ENCODE measurements around the gene GARIN5B. TPM values are rescaled to one million over a fixed set of nuclear protein-coding genes. Genes with fewer than 3 reads are reported as not detected.

The GARIN5B gene
- total RNA-seq, 3 donors from 2014 or later: not detected

- no peak for TF ChIP-seq POLR2A (IDR thresholded peaks at IDR 0.05)
- no peak for TF ChIP-seq CTCF (IDR thresholded peaks at IDR 0.05)
- TF ChIP-seq POLR2AphosphoS5 (IDR thresholded peaks at IDR 0.05): no peak
- Histone ChIP-seq H3K27me3 (no peaks in the 10 kb centered on the region), H3K36me3 (no peaks in the 10 kb centered on the region), H3K4me3 (peak overlapping the region; percentile 77 to 89 (median 85)), H3K27ac (peak overlapping the region; percentile 91 to 96), H3K9me3 (no peaks in the 10 kb centered on the region), H3K4me1 (peaks cover 18 to 25% of the 10 kb centered on the region in 2 donors)
- no peak for DNase-seq (ENCODE audit: low spot score in 2 of 2)
- intact Hi-C loops (cut with DNase I; ENCODE audit: low total_unique reads): no loop called here
Measured at GRCh38 chr19:55386493-55386971, 23.5 kb upstream of the GARIN5B start.

- Histone ChIP-seq H3K36me3 (no peaks in the 10 kb centered on the region), H3K27ac (peak within 1 kb of the TSS; percentile 91 to 96), H3K4me3 (peak within 1 kb of the TSS; percentile 77 to 89 (median 85)), H3K9me3 (no peaks in the 10 kb centered on the region), H3K4me1 (peaks cover 18 to 25% of the 10 kb centered on the region in 2 donors), H3K27me3 (no peaks in the 10 kb centered on the region)
- DNase-seq (ENCODE audit: low spot score in 2 of 2): peak; percentile 98 to 99
- TF ChIP-seq POLR2AphosphoS5 (IDR thresholded peaks at IDR 0.05) (peak; percentile 99 to 100 (median 100)), POLR2A (IDR thresholded peaks at IDR 0.05) (peak; percentile 96), CTCF (IDR thresholded peaks at IDR 0.05) (no peak)
- intact Hi-C loops (cut with DNase I; ENCODE audit: low total_unique reads): no loop called here
Measured at GRCh38 chr19:55385724-55386492, 22.8 kb upstream of the GARIN5B start, which contains the start of gene RPL28. TSS of gene RPL28 (plus strand) at chr19:55385932. CDS start at chr19:55386358, 426 bp downstream.

- Histone ChIP-seq H3K4me1 (peaks cover 18 to 25% of the 10 kb centered on the region in 2 donors), H3K27me3 (no peaks in the 10 kb centered on the region), H3K9me3 (no peaks in the 10 kb centered on the region), H3K36me3 (no peaks in the 10 kb centered on the region), H3K27ac (peak overlapping the region; percentile 91 to 96), H3K4me3 (peak overlapping the region; percentile 77 to 89 (median 85))
- TF ChIP-seq CTCF (IDR thresholded peaks at IDR 0.05) (no peak), POLR2AphosphoS5 (IDR thresholded peaks at IDR 0.05) (no peak), POLR2A (IDR thresholded peaks at IDR 0.05) (no peak)
- DNase-seq (ENCODE audit: low spot score in 2 of 2): peak; percentile 95 to 97
- intact Hi-C loops (cut with DNase I; ENCODE audit: low total_unique reads): loop anchor here (5.0 kb wide), 1 partner anchor 868 kb away; no protein-coding TSS in a partner anchor
Measured at GRCh38 chr19:55384920-55385723, 22.1 kb upstream of the GARIN5B start.

GRCh38 chr19:55384131-55384919, 21.3 kb upstream of the GARIN5B start, which contains the start of gene TMEM238:
TSS of gene TMEM238 (minus strand) at chr19:55384292. CDS start at chr19:55384259, 33 bp downstream.
- intact Hi-C loops (cut with DNase I; ENCODE audit: low total_unique reads): loop anchor here (5.0 kb wide), 1 partner anchor 867 kb away; no protein-coding TSS in a partner anchor
- peak in 1 of 2 donors; percentile 38 for DNase-seq (ENCODE audit: low spot score in 2 of 2)

More at GRCh38 chr19:55384131-55384919, 21.3 kb upstream of the GARIN5B start, which contains the start of gene TMEM238:
- Histone ChIP-seq H3K27ac (peak within 1 kb of the TSS; percentile 91 to 96), H3K9me3 (no peaks in the 10 kb centered on the region), H3K4me1 (peaks cover 18 to 25% of the 10 kb centered on the region in 2 donors), H3K27me3 (no peaks in the 10 kb centered on the region), H3K36me3 (no peaks in the 10 kb centered on the region), H3K4me3 (peak within 1 kb of the TSS; percentile 77 to 89 (median 85))
- TF ChIP-seq CTCF (IDR thresholded peaks at IDR 0.05) (no peak), POLR2A (IDR thresholded peaks at IDR 0.05) (no peak), POLR2AphosphoS5 (IDR thresholded peaks at IDR 0.05) (no peak)
